HG02943 (cell line): ENCODE data around the gene RAB42.
"Not testable (repeated sequence)": the region's sequence is repeated elsewhere in the genome, so short reads cannot be mapped to it uniquely, and the experiment has no call there.

Source experiments
- ATAC-seq: cut with Tn5 transposase; IDR thresholded peaks from one replicate; pipeline ENCODE4 v1.9.1; 2021; ENCODE audit warnings: mild to moderate bottlenecking, low read depth, moderate library complexity; ENCODE audit not compliant: unreplicated experiment

The RAB42 gene

GRCh38 chr1:28582248-28582615 is 9.8 kb upstream of the RAB42 start:
- peak; percentile 17 for ATAC-seq

- ATAC-seq = not testable (repeated sequence)
Observed at GRCh38 chr1:28586585-28587391, 5.3 kb upstream of the RAB42 start.

- ATAC-seq = peak; percentile 56
Observed at GRCh38 chr1:28592321-28593071, 431 bp downstream of the RAB42 start.

GRCh38 chr1:28593988-28594356 is 1.9 kb downstream of the RAB42 start:
- not testable (repeated sequence) for ATAC-seq

GRCh38 chr1:28594686-28595411 is 2.8 kb downstream of the RAB42 start:
- ATAC-seq = not testable (repeated sequence)

- no peak for ATAC-seq
Observed at GRCh38 chr1:28595412-28596191, 3.5 kb downstream of the RAB42 start.

- not testable (repeated sequence) for ATAC-seq
Observed at GRCh38 chr1:28596276-28596675, 4.2 kb downstream of the RAB42 start.

- no peak for ATAC-seq
Observed at GRCh38 chr1:28601696-28602095, 9.6 kb downstream of the RAB42 start.

GRCh38 chr1:28602536-28603439 is 10.7 kb downstream of the RAB42 start:
- no peak for ATAC-seq

- ATAC-seq = no peak
Observed at GRCh38 chr1:28604411-28604810, 12.3 kb downstream of the RAB42 start.

GRCh38 chr1:28604962-28605361 is 12.9 kb downstream of the RAB42 start:
- ATAC-seq = no peak

GRCh38 chr1:28606771-28607170 is 14.7 kb downstream of the RAB42 start:
- ATAC-seq = no peak

GRCh38 chr1:28613175-28613574 is 21.1 kb downstream of the RAB42 start:
- no peak for ATAC-seq

- no peak for ATAC-seq
Observed at GRCh38 chr1:28631713-28632112, 39.6 kb downstream of the RAB42 start.

- ATAC-seq = no peak
Observed at GRCh38 chr1:28632560-28632959, 40.5 kb downstream of the RAB42 start.

GRCh38 chr1:28640766-28641165 is 48.7 kb downstream of the RAB42 start:
- no peak for ATAC-seq

- ATAC-seq = peak; percentile 8
Observed at GRCh38 chr1:28642056-28642846, 50.2 kb downstream of the RAB42 start.

- peak; percentile 75 for ATAC-seq
Observed at GRCh38 chr1:28642847-28643635, 51.0 kb downstream of the RAB42 start, which contains the start of gene TAF12. Gene TAF12 (minus strand): TSS chr1:28643067. CDS start chr1:28622081, 20,986 bp downstream.
